Naive thymus-derived CD8-positive, alpha-beta T cell (primary cell): ENCODE measurements around the gene AURKAIP1. TPM values are rescaled to one million over a fixed set of nuclear protein-coding genes. Genes with fewer than 3 reads are reported as not detected.
"Not testable (repeated sequence)": the region's sequence is repeated elsewhere in the genome, so short reads cannot be mapped to it uniquely, and the experiment has no call there.

Experiments
- ATAC-seq, 2 donors: fragments of 150-1000 bp; cut with Tn5 transposase in 1 of 2; sonication (Bioruptor Pico), chemical (Tn5 transposase) in 1 of 2; 1 replicate in 1 of 2; 2 replicates in 1 of 2; pipeline ENCODE4 v1.10.0; 2021; ENCODE audit warnings: mild to moderate bottlenecking in 2 of 2, moderate library complexity in 2 of 2
- POLR2A ChIA-PET: fragments of 350-600 bp; sonication (Branson Sonifier 250); formaldehyde crosslinking; loops from one replicate; lab custom pipeline; 2021; ENCODE audit warnings: antibody characterized with exemption; lab: Charles Lee
- DNase-seq, 10 donors: peaks; one replicate each; pipeline versions ENCODE4 v3.0.0 to v3.0.0-alpha.2; 2020 to 2022
- H3K27ac Mint-ChIP-seq, 10 donors: one replicate each; pipeline ENCODE4 v1.8.0; 2020 to 2022; ENCODE audit warnings: mild to moderate bottlenecking in 10 of 10, mixed read lengths in 10 of 10, moderate library complexity in 4 of 10, inconsistent platforms in 1 of 10
- H3K27me3 Mint-ChIP-seq, 5 donors: one replicate each; pipeline ENCODE4 v1.8.0; 2021 to 2022; ENCODE audit warnings: mixed read lengths in 5 of 5
- H3K36me3 Mint-ChIP-seq, 3 donors: one replicate each; pipeline ENCODE4 v1.8.0; 2020 to 2022; ENCODE audit warnings: mixed read lengths in 3 of 3, mild to moderate bottlenecking in 2 of 3, inconsistent platforms in 1 of 3
- H3K4me1 Mint-ChIP-seq, 4 donors: one replicate each; pipeline ENCODE4 v1.8.0; 2021 to 2022; ENCODE audit warnings: mixed read lengths in 4 of 4
- H3K4me3 Mint-ChIP-seq, 10 donors: one replicate each; pipeline ENCODE4 v1.8.0; 2020 to 2022; ENCODE audit warnings: mild to moderate bottlenecking in 10 of 10, mixed read lengths in 10 of 10, moderate library complexity in 6 of 10, inconsistent platforms in 1 of 10
- H3K9me3 Mint-ChIP-seq, 9 donors: one replicate each; pipeline ENCODE4 v1.8.0; 2020 to 2022; ENCODE audit warnings: mixed read lengths in 9 of 9, mild to moderate bottlenecking in 3 of 9, inconsistent platforms in 1 of 9, moderate library complexity in 1 of 9
- polyA plus RNA-seq, 3 donors: library from polyadenylated mRNA; unstranded; fragments of 300-500 nt; fragmentation: Illumina TruSeq; gene quantifications; one replicate each; pipeline ENCODE4 v1.2.3, GENCODE V29; 2021
- total RNA-seq, 8 experiments: library from RNA in 2 of 8; stranded (reverse) in 2 of 8; gene quantifications; one replicate each; pipeline ENCODE4 v1.2.3 and lab custom pipeline; 2021 to 2026

AURKAIP1 gene
- total and polyA plus RNA-seq, 5 experiments from 2014 or later, result 68.0 to 169 (median 146) TPM

- Mint-ChIP-seq H3K4me3 (peak overlapping the region in 2 of 10 donors; percentile 14 to 22), H3K27ac (no peak overlapping the region), H3K27me3 (no peaks in the 10 kb centered on the region), H3K9me3 (no peaks in the 10 kb centered on the region), H3K4me1 (peaks cover 9 to 25% (median 13%) of the 10 kb centered on the region in 4 donors), H3K36me3 (no peaks in the 10 kb centered on the region)
- POLR2A ChIA-PET, result interaction anchor here (0.6 to 5.3 kb wide), 6 partner anchors 12 to 414 kb away, joined by 3 to 70 read pairs (median 4); partner anchors contain the start of genes CCNL2 and MRPL20
- no peak for DNase-seq
- ATAC-seq, result no peak
These were observed 2.7 kb upstream of the AURKAIP1 start for GRCh38 chr1:1377540-1378205.

GRCh38 chr1:1376551-1377226 is 1.7 kb upstream of the AURKAIP1 start:
- H3K36me3 Mint-ChIP-seq, result no peaks in the 10 kb centered on the region
- H3K4me3 Mint-ChIP-seq, result peak overlapping the region in 7 of 10 donors; percentile 14 to 97 (median 48)
- no peak for DNase-seq
- H3K27me3 Mint-ChIP-seq, result no peaks in the 10 kb centered on the region
- ATAC-seq, result no peak
- POLR2A ChIA-PET, result interaction anchor here (0.6 to 8.9 kb wide), 12 partner anchors 10 to 520 kb away, joined by 3 to 105 read pairs (median 6); partner anchors contain the start of genes CCNL2, ISG15, MIB2 and MRPL20
- H3K4me1 Mint-ChIP-seq, result peaks cover 9 to 30% (median 15%) of the 10 kb centered on the region in 4 donors
- H3K9me3 Mint-ChIP-seq, result no peaks in the 10 kb centered on the region
- peak overlapping the region in 9 of 10 donors; percentile 41 to 99 (median 84) for H3K27ac Mint-ChIP-seq

- H3K27me3 Mint-ChIP-seq, result no peaks in the 10 kb centered on the region
- H3K4me1 Mint-ChIP-seq, result peaks cover 9 to 44% (median 24%) of the 10 kb centered on the region in 4 donors
- no peaks in the 10 kb centered on the region for H3K9me3 Mint-ChIP-seq
- peak overlapping the region; percentile 62 to 96 (median 88) for H3K4me3 Mint-ChIP-seq
- H3K27ac Mint-ChIP-seq, result peak overlapping the region in 9 of 10 donors; percentile 31 to 99 (median 92)
- H3K36me3 Mint-ChIP-seq, result no peaks in the 10 kb centered on the region
- DNase-seq (no peak), ATAC-seq (no peak)
- POLR2A ChIA-PET, result interaction anchor here (0.6 to 8.9 kb wide), 16 partner anchors 12 to 306 kb away, joined by 3 to 105 read pairs (median 5); partner anchors contain the start of genes CCNL2, DVL1, MIB2 and MRPL20
These were observed 448 bp downstream of the AURKAIP1 start for GRCh38 chr1:1374589-1374928.

- Mint-ChIP-seq H3K27me3 (no peaks in the 10 kb centered on the region), H3K27ac (peak overlapping the region in 9 of 10 donors; percentile 19 to 99 (median 92)), H3K36me3 (no peaks in the 10 kb centered on the region), H3K9me3 (no peaks in the 10 kb centered on the region), H3K4me3 (peak overlapping the region; percentile 62 to 96 (median 88)), H3K4me1 (peaks cover 9 to 48% (median 24%) of the 10 kb centered on the region in 4 donors)
- DNase-seq (no peak), ATAC-seq (no peak)
- POLR2A ChIA-PET, result interaction anchor here (0.6 to 8.9 kb wide), 11 partner anchors 12 to 241 kb away, joined by 3 to 105 read pairs (median 8); partner anchors contain the start of genes CCNL2, DVL1, MIB2 and MRPL20
These were observed 1.0 kb downstream of the AURKAIP1 start for GRCh38 chr1:1373815-1374588.

GRCh38 chr1:1373051-1373814 is 1.8 kb downstream of the AURKAIP1 start:
- POLR2A ChIA-PET, result interaction anchor here (0.9 to 8.9 kb wide), 6 partner anchors 19 to 242 kb away, joined by 3 to 105 read pairs (median 18); partner anchors contain the start of genes CCNL2, DVL1, MIB2 and MRPL20
- no peaks in the 10 kb centered on the region for H3K36me3 Mint-ChIP-seq
- H3K4me1 Mint-ChIP-seq, result peaks cover 9 to 48% (median 24%) of the 10 kb centered on the region in 4 donors
- ATAC-seq (no peak), DNase-seq (no peak)
- H3K27ac Mint-ChIP-seq, result peak overlapping the region in 9 of 10 donors; percentile 25 to 94 (median 85)
- H3K27me3 Mint-ChIP-seq, result no peaks in the 10 kb centered on the region
- H3K4me3 Mint-ChIP-seq, result peak overlapping the region in 9 of 10 donors; percentile 32 to 93 (median 82)
- no peaks in the 10 kb centered on the region for H3K9me3 Mint-ChIP-seq

GRCh38 chr1:1371746-1372711 is 3.0 kb downstream of the AURKAIP1 start:
- Mint-ChIP-seq H3K4me1 (peaks cover 9 to 48% (median 24%) of the 10 kb centered on the region in 4 donors), H3K4me3 (peak overlapping the region; percentile 46 to 88 (median 64)), H3K9me3 (no peaks in the 10 kb centered on the region), H3K27me3 (no peaks in the 10 kb centered on the region), H3K36me3 (no peaks in the 10 kb centered on the region), H3K27ac (peak overlapping the region; percentile 29 to 96 (median 90))
- DNase-seq (peak; percentile 62 to 86 (median 78)), ATAC-seq (peak; percentile 30 to 35)
- POLR2A ChIA-PET, result interaction anchor here (0.6 to 8.9 kb wide), 12 partner anchors 13 to 332 kb away, joined by 3 to 105 read pairs (median 6); partner anchors contain the start of genes CCNL2, DVL1, MIB2 and MRPL20

- no peaks in the 10 kb centered on the region for H3K36me3 Mint-ChIP-seq
- peaks cover 9 to 44% (median 24%) of the 10 kb centered on the region in 4 donors for H3K4me1 Mint-ChIP-seq
- ATAC-seq, result peak; percentile 57 to 79
- POLR2A ChIA-PET, result interaction anchor here (0.7 to 8.9 kb wide), 10 partner anchors 12 to 332 kb away, joined by 3 to 105 read pairs (median 8); partner anchors contain the start of genes CCNL2, DVL1, MRPL20 and MXRA8
- H3K4me3 Mint-ChIP-seq, result peak overlapping the region in 9 of 10 donors; percentile 10 to 85 (median 63)
- H3K27ac Mint-ChIP-seq, result peak overlapping the region in 8 of 10 donors; percentile 72 to 96 (median 90)
- H3K9me3 Mint-ChIP-seq, result no peaks in the 10 kb centered on the region
- H3K27me3 Mint-ChIP-seq, result no peaks in the 10 kb centered on the region
- DNase-seq, result peak in 9 of 10 donors; percentile 63 to 96 (median 91)
These were observed 3.7 kb downstream of the AURKAIP1 start for GRCh38 chr1:1371364-1371745.

GRCh38 chr1:1370771-1371300 is 4.2 kb downstream of the AURKAIP1 start:
- DNase-seq (peak in 1 of 10 donors; percentile 42), ATAC-seq (no peak)
- Mint-ChIP-seq H3K27ac (peak overlapping the region in 8 of 10 donors; percentile 72 to 96 (median 90)), H3K4me3 (peak overlapping the region in 6 of 10 donors; percentile 18 to 85 (median 64)), H3K4me1 (peaks cover 9 to 41% (median 24%) of the 10 kb centered on the region in 4 donors), H3K36me3 (no peaks in the 10 kb centered on the region), H3K27me3 (no peaks in the 10 kb centered on the region), H3K9me3 (no peaks in the 10 kb centered on the region)
- POLR2A ChIA-PET, result interaction anchor here (0.6 to 8.9 kb wide), 10 partner anchors 11 to 331 kb away, joined by 3 to 105 read pairs (median 8); partner anchors contain the start of genes CCNL2, DVL1, MRPL20 and MXRA8

GRCh38 chr1:1370094-1370493 is 4.9 kb downstream of the AURKAIP1 start:
- not testable (repeated sequence) for H3K36me3 Mint-ChIP-seq, H3K27me3 Mint-ChIP-seq, H3K9me3 Mint-ChIP-seq, DNase-seq, ATAC-seq
- Mint-ChIP-seq H3K4me3 (peak overlapping the region in 8 of 10 donors; percentile 3 to 56 (median 32)), H3K4me1 (peaks cover 7 to 36% (median 20%) of the 10 kb centered on the region in 4 donors), H3K27ac (peak overlapping the region in 6 of 10 donors; percentile 36 to 95 (median 82))
- POLR2A ChIA-PET, result interaction anchor here (0.7 to 8.9 kb wide), 7 partner anchors 11 to 248 kb away, joined by 3 to 105 read pairs (median 4); partner anchors contain the start of genes MRPL20 and MXRA8

- Mint-ChIP-seq H3K9me3 (no peaks in the 10 kb centered on the region), H3K36me3 (no peaks in the 10 kb centered on the region), H3K4me1 (peaks cover 2 to 20% (median 13%) of the 10 kb centered on the region in 4 donors), H3K27ac (no peak overlapping the region), H3K4me3 (no peak overlapping the region), H3K27me3 (no peaks in the 10 kb centered on the region)
- no peak for ATAC-seq
- POLR2A ChIA-PET, result interaction anchor here (8.9 kb wide), 1 partner anchor 13 kb away, joined by 105 read pairs; no protein-coding TSS in a partner anchor
- DNase-seq, result no peak
These were observed 7.7 kb downstream of the AURKAIP1 start for GRCh38 chr1:1367315-1367714.
